SK-N-SH (cell line): ENCODE measurements around the gene ATL2.

Experiments used
- ELF1 ChIP-seq: IDR thresholded peaks from 2 replicates; pipeline ENCODE4 v1.4.0; 2012
- EP300 ChIP-seq, 2 experiments: IDR thresholded peaks; 2 replicates each; pipeline versions ENCODE4 v1.4.0 to v1.6.1; 2012; ENCODE audit warnings: borderline replicate concordance in 1 of 2, low read depth in 1 of 2, low read length in 1 of 2
- EZH2phosphoT487 ChIP-seq: fragments of 200-600 bp; sonication (generic); IDR thresholded peaks from 2 replicates; pipeline ENCODE4 v1.6.1; 2017; ENCODE audit warnings: low read depth, mixed run types, mild to moderate bottlenecking, antibody characterized with exemption, moderate library complexity, borderline replicate concordance
- FOXJ3 ChIP-seq: sonication (generic); formaldehyde crosslinking; IDR thresholded peaks from 2 replicates; pipeline ENCODE4 v1.5.1; 2020; ENCODE audit warnings: mild to moderate bottlenecking, missing genetic modification reagents
- NRF1 ChIP-seq: IDR thresholded peaks from 2 replicates; pipeline ENCODE4 v1.6.1; 2012; ENCODE audit warnings: low read depth, mild to moderate bottlenecking, low read length
- RFX5 ChIP-seq: IDR thresholded peaks from 2 replicates; pipeline ENCODE4 v1.6.1; 2012; ENCODE audit warnings: mild to moderate bottlenecking, improper control_type of control experiment, low read length

DNA sequence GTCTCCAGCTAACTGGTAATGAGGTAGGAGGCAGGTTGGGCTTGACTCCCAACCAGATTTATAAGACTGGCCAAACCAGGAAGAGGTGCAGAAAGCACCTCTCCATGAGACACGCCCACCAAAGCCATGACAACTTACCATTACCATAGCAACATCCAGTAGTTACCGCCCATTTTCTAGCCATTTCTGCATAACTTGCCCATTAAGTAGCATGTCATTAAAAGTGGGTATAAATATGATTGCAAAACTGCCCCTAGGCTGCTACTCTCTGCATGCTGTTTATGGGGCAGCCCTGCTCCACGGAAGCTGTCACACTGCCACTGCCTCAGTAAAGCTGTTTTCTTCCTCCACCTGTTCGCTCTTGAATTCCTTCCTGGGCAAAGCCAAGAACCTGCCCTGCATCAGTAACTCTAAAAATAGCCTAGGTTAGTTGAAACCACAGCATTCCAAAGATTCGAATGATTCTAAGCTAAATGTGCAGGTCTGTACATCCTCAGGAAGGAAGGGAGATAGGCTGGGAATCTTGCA lies 131.9 kb downstream of the ATL2 start:
- TF ChIP-seq EP300 (IDR thresholded peaks at IDR 0.05; ENCODE audit: borderline replicate concordance in 1 of 2, low read depth in 1 of 2, low read length in 1 of 2) (no peak), RFX5 (no peak), ELF1 (no peak), FOXJ3 (CRISPR knock-in tag) (no peak), NRF1 (no peak), EZH2phosphoT487 (no peak)
